Small intestine (tissue), 7 donors: ENCODE results near the gene WDR54. TPM values are rescaled to one million over a fixed set of nuclear protein-coding genes. Genes with fewer than 3 reads are reported as not detected.
"Not testable (repeated sequence)": the region's sequence is repeated elsewhere in the genome, so short reads cannot be mapped to it uniquely, and the experiment has no call there.

Source experiments
- DNase-seq, 2 donors: peaks; one replicate each; pipeline versions ENCODE4 v3.0.0 to v3.0.0-alpha.2; 2013
- FAIRE-seq: peaks from 2 replicates; lab custom pipeline; 2012; peaks lifted over from hg19 to GRCh38; lab: Jason Lieb, UNC
- H3K27ac ChIP-seq, 3 donors: one replicate each; pipeline ENCODE4 v1.5.1; 2013; ENCODE audit warnings: low read length in 2 of 3, mild to moderate bottlenecking in 2 of 3, control low read depth in 1 of 3, inconsistent platforms in 1 of 3, low read depth in 1 of 3, moderate library complexity in 1 of 3
- H3K27me3 ChIP-seq, 3 donors: one replicate each; pipeline ENCODE4 v1.6.1; 2013; ENCODE audit warnings: low read length in 3 of 3, inconsistent platforms in 1 of 3; ENCODE audit not compliant: control insufficient read depth in 3 of 3, insufficient read depth in 3 of 3
- H3K36me3 ChIP-seq, 3 donors: one replicate each; pipeline ENCODE4 v1.6.1; 2013; ENCODE audit warnings: low read length in 3 of 3, inconsistent platforms in 1 of 3, low read depth in 1 of 3, mild to moderate bottlenecking in 1 of 3, moderate library complexity in 1 of 3; ENCODE audit not compliant: control insufficient read depth in 3 of 3, insufficient read depth in 2 of 3
- H3K4me1 ChIP-seq, 3 donors: one replicate each; pipeline ENCODE4 v1.6.1; 2013; ENCODE audit warnings: low read length in 2 of 3, inconsistent platforms in 1 of 3, low read depth in 1 of 3, mild to moderate bottlenecking in 1 of 3, moderate library complexity in 1 of 3; ENCODE audit not compliant: control insufficient read depth in 3 of 3, insufficient read depth in 2 of 3
- H3K4me3 ChIP-seq, 3 donors: one replicate each; pipeline ENCODE4 v1.5.1; 2013; ENCODE audit warnings: low read length in 3 of 3, control low read depth in 1 of 3, inconsistent platforms in 1 of 3, low read depth in 1 of 3, mild to moderate bottlenecking in 1 of 3, moderate library complexity in 1 of 3
- H3K9me3 ChIP-seq, 2 donors: one replicate each; pipeline ENCODE4 v1.6.1; 2013; ENCODE audit warnings: low read depth in 1 of 2, low read length in 1 of 2; ENCODE audit not compliant: control insufficient read depth in 2 of 2, insufficient read depth in 1 of 2
- WGBS, 3 donors: extraction: QIAGEN DNeasy Blood & Tissue Kit; methylation state at CpG; one replicate each; pipeline ENCODE4 v1.1.7; 2013; 5-methylcytosine and 5-hydroxymethylcytosine counted together
- polyA plus RNA-seq, 4 donors: library from polyadenylated mRNA; stranded (reverse) in 3 of 4; unstranded in 1 of 4; fragments of 200-250 nt in 3 of 4; fragments of 120-200 nt in 1 of 4; gene quantifications; one replicate each; pipeline versions ENCODE4 v1.2.1 to v1.2.3, GENCODE V29; 2013
- donor health status: healthy with polysubstance abuse.
- donor health status: control.
- donor health status: control.
- donor health status: Bipolar disorder and iron deficiency.
- donor health status: healthy.

WDR54 gene
- polyA plus RNA-seq, 4 donors: 1.6 to 11.2 (median 6.2) TPM

- DNase-seq (no peak), FAIRE-seq (no peak)
- peaks cover 0 to 26% (median 5%) of the 10 kb centered on the region in 3 donors for H3K27me3 ChIP-seq
- H3K9me3 ChIP-seq: no peaks in the 10 kb centered on the region
- 83 to 90% (median 84%) methylated on average over 1 of the region's 1 CpG for WGBS, 3 donors
- H3K27ac ChIP-seq: no peak overlapping the region
- H3K4me3 ChIP-seq: no peak overlapping the region
- peaks cover 0 to 38% (median 0%) of the 10 kb centered on the region in 3 donors for H3K4me1 ChIP-seq
- peaks cover 0 to 3% (median 0%) of the 10 kb centered on the region in 3 donors for H3K36me3 ChIP-seq
Measured at GRCh38 chr2:74419345-74419744, 2.2 kb upstream of the WDR54 start.

GRCh38 chr2:74420006-74420405, 1.5 kb upstream of the WDR54 start:
- H3K36me3 ChIP-seq: peaks cover 0 to 10% (median 0%) of the 10 kb centered on the region in 3 donors
- 72 to 80% (median 79%) methylated on average over 2 of the region's 2 CpGs for WGBS, 3 donors
- peaks cover 0 to 20% (median 5%) of the 10 kb centered on the region in 3 donors for H3K27me3 ChIP-seq
- H3K9me3 ChIP-seq: no peaks in the 10 kb centered on the region
- peaks cover 0 to 40% (median 0%) of the 10 kb centered on the region in 3 donors for H3K4me1 ChIP-seq
- DNase-seq (no peak), FAIRE-seq (no peak)
- H3K4me3 ChIP-seq: no peak overlapping the region
- no peak overlapping the region for H3K27ac ChIP-seq

DNA sequence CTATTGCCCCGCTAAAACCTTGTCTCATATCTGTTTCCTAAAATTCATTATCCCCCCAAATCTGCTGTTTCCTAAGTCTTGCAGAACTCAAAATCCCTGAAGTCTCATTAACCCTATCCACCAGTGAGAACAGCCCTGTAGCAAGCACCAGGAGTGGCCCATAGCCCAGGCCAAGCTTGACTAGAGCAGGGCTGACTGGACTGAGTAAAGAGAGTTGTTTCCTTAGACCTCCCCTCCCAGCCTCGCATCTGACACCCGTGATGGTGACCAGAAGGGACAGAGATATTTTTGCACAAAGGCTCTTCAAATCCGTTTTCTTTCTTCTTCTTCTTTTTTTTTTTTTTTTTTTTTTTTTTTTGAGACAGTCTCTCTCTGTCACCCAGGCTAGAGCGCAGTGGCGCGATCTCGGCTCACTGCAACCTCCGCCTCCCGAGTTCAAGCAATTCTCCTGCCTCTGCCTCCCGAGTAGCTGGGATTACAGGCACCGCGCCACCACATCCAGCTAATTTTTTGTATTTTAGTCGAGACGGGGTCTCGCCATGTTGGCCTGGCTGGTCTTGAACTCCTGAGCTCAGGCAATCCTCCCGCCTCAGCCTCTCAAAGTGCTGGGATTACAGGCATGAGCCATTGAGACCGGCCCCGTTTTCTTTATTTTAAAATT, 957 bp upstream of the WDR54 start:
- WGBS, 3 donors: 64 to 78% (median 66%) methylated on average over 19 of the region's 19 CpGs
- Histone ChIP-seq H3K27me3 (peaks cover 0 to 14% (median 5%) of the 10 kb centered on the region in 3 donors), H3K36me3 (peaks cover 0 to 15% (median 3%) of the 10 kb centered on the region in 3 donors), H3K4me1 (peaks cover 0 to 39% (median 0%) of the 10 kb centered on the region in 3 donors)
- H3K4me3 ChIP-seq, DNase-seq, FAIRE-seq, H3K27ac ChIP-seq, H3K9me3 ChIP-seq: not testable (repeated sequence)

DNA sequence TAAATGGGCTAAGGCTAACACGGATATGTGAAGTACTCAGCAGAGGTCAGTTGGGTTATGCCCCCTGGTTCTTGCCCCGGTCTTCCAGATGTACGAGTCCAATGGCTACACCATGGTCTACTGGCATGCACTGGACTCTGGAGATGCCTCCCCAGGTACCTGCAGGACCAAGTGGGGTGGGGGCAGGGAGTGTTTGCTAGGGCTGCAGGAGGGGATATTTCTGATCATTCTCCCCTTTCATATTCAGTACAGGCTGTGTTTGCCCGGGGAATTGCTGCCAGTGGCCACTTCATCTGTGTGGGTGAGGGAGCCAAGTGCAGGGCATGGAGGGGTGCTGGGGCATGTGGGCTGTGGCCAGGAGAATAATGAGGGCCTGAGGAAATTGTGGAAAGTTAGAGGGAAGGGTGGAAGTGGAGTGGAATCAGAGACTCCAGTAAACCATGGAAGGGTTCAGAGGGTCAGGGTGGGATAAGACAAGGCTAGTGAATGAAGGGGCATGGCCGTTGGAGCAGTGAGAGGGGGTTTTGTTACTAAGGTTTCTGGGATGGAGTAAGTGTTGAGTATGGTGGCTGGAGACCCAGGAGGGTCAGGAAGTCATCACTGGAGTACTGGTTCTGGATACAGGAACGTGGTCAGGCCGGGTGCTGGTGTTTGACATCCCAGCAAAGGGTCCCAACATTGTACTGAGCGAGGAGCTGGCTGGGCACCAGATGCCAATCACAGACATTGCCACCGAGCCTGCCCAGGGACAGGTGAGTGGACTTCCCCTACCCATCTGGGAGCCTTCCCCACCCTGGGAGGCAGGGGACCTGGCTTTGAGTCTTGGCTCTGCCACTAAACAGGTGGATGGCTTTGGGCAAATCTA, 1.9 kb downstream of the WDR54 start:
- Histone ChIP-seq H3K27me3 (no peaks in the 10 kb centered on the region), H3K9me3 (no peaks in the 10 kb centered on the region), H3K4me1 (peaks cover 0 to 56% (median 0%) of the 10 kb centered on the region in 3 donors), H3K36me3 (peaks cover 2 to 42% (median 3%) of the 10 kb centered on the region in 3 donors), H3K4me3 (no peak overlapping the region), H3K27ac (no peak overlapping the region)
- WGBS, 3 donors: 63 to 83% (median 74%) methylated on average over 9 of the region's 9 CpGs
- FAIRE-seq (no peak), DNase-seq (no peak)

DNA sequence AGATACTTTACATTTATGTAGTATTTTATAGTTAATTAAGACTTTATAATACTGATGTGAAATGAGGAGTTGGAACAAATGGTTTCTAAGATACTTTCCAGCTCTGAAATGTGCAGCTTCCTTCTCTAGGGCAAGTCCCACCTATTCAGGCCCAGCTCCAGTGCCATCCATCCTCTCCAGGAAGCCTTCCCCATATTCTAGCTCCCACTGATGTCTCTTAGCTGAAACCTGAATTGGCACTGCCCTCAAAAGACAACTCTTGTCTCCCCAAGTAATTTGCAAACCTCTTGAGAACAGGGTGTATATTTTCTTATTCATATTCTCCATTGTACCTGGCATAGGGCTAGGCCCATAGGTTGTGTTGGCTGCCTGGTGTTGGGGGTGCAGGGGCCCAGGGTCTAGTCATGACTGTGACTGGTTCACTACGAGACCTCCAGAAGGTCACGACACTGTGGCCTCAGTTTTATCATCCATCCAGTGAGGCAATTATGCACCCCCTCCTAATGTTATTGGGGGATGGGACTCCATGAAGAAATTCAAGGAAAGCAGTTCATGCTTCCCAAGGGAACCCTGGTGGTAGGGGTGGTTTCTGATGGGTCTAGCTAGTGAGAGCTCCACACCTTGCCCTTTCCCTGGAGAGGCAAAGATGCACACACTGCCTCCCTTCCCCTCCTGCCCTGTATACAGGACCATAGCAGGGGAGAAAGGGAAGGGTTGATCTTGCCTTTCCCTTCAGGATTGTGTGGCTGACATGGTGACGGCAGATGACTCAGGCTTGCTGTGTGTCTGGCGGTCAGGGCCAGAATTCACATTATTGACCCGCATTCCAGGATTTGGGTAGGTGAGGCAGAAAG, 2.8 kb downstream of the WDR54 start:
- H3K4me1 ChIP-seq: peaks cover 0 to 65% (median 3%) of the 10 kb centered on the region in 3 donors

GRCh38 chr2:74424995-74425406, 3.5 kb downstream of the WDR54 start:
- DNase-seq: no peak
- no peak overlapping the region for H3K4me3 ChIP-seq
- no peaks in the 10 kb centered on the region for H3K9me3 ChIP-seq
- peaks cover 0 to 71% (median 3%) of the 10 kb centered on the region in 3 donors for H3K4me1 ChIP-seq
- WGBS, 3 donors: 72 to 86% (median 79%) methylated on average over 5 of the region's 5 CpGs
- no peak for FAIRE-seq
- H3K36me3 ChIP-seq: peaks cover 2 to 58% (median 3%) of the 10 kb centered on the region in 3 donors
- no peaks in the 10 kb centered on the region for H3K27me3 ChIP-seq
- H3K27ac ChIP-seq: peak overlapping the region in 1 of 3 donors; percentile 80

More for the DNA sequence above, 2.8 kb downstream of the WDR54 start:
- DNase-seq (no peak), FAIRE-seq (no peak)
- Histone ChIP-seq H3K27ac (peak overlapping the region in 1 of 3 donors; percentile 80), H3K4me3 (no peak overlapping the region), H3K36me3 (peaks cover 2 to 51% (median 3%) of the 10 kb centered on the region in 3 donors), H3K27me3 (no peaks in the 10 kb centered on the region), H3K9me3 (no peaks in the 10 kb centered on the region)
- WGBS, 3 donors: 77 to 82% (median 79%) methylated on average over 5 of the region's 5 CpGs

DNA sequence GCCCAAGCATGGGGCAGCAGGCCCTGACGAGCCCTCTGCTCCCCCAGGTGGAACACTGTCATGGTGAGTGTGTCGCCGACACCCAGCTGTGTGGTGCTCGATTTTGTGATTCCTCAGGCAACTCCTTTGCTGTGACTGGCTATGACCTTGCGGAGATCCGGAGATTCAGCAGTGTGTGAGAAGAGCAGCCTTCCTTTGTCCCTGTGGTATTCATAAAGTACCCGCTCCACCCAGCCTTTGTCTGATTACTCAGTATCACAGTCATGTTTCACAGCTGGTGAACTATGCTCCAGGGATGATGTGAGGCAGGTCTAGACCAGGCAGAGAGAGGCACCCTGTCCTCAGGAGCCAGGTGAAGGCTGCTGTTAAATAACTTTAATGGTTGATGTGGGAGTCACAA, 4.0 kb downstream of the WDR54 start:
- peak; percentile 72 to 90 for DNase-seq
- Histone ChIP-seq H3K36me3 (peaks cover 2 to 63% (median 3%) of the 10 kb centered on the region in 3 donors), H3K27ac (peak overlapping the region in 2 of 3 donors; percentile 38 to 80), H3K9me3 (no peaks in the 10 kb centered on the region), H3K4me3 (no peak overlapping the region), H3K27me3 (no peaks in the 10 kb centered on the region), H3K4me1 (peaks cover 0 to 75% (median 3%) of the 10 kb centered on the region in 3 donors)
- no peak for FAIRE-seq
- 44 to 75% (median 59%) methylated on average over 7 of the region's 7 CpGs for WGBS, 3 donors
